WTC11 (cell line): ENCODE data around the gene PGP.

Experiments used
- JAZF1 ChIP-seq: fragments of 250-450 bp; sonication (Bioruptor Pico); IDR thresholded peaks from 2 replicates; pipeline ENCODE4 v1.9.0; 2021; ENCODE audit warnings: moderate library complexity, mild to moderate bottlenecking, inconsistent platforms
- JUN ChIP-seq: sonication (generic); formaldehyde crosslinking; IDR thresholded peaks from 2 replicates; pipeline ENCODE4 v1.8.0; 2023; ENCODE audit warnings: mild to moderate bottlenecking, missing genetic modification reagents
- NFATC4 ChIP-seq: fragments of 250-450 bp; sonication (Bioruptor Pico); IDR thresholded peaks from 2 replicates; pipeline ENCODE4 v1.9.0; 2021; ENCODE audit warnings: mild to moderate bottlenecking
- NR1H2 ChIP-seq: sonication (generic); formaldehyde crosslinking; IDR thresholded peaks from 2 replicates; pipeline ENCODE4 v1.9.0; 2021; ENCODE audit warnings: mild to moderate bottlenecking, moderate library complexity, missing genetic modification reagents
- SOX15 ChIP-seq: fragments of 250-450 bp; sonication (Bioruptor Pico); IDR thresholded peaks from 2 replicates; pipeline ENCODE4 v1.9.0; 2021; ENCODE audit warnings: mild to moderate bottlenecking
- TEAD1 ChIP-seq: sonication (generic); formaldehyde crosslinking; IDR thresholded peaks from 2 replicates; pipeline ENCODE4 v1.8.0; 2022; ENCODE audit warnings: mild to moderate bottlenecking, missing genetic modification reagents
- ZBTB21 ChIP-seq: sonication (generic); formaldehyde crosslinking; IDR thresholded peaks from 2 replicates; pipeline ENCODE4 v1.8.1; 2023; ENCODE audit warnings: mild to moderate bottlenecking, missing genetic modification reagents, borderline replicate concordance
- ZNF263 ChIP-seq: sonication (generic); formaldehyde crosslinking; IDR thresholded peaks from 2 replicates; pipeline ENCODE4 v1.8.1; 2022; ENCODE audit warnings: low read depth, mild to moderate bottlenecking, moderate library complexity, missing genetic modification reagents
- ZNF416 ChIP-seq: fragments of 250-450 bp; sonication (Bioruptor Pico); IDR thresholded peaks from 2 replicates; pipeline ENCODE4 v1.9.0; 2021; ENCODE audit warnings: mild to moderate bottlenecking, inconsistent platforms
- TF ChIP-seq, protein P1 (sequence below): fragments of 200-600 bp; IDR thresholded peaks from 2 replicates; pipeline ENCODE4 v1.8.0; 2022; ENCODE audit warnings: antibody characterized with exemption
- TF ChIP-seq, protein P2 (sequence below): sonication (generic); formaldehyde crosslinking; IDR thresholded peaks from 2 replicates; pipeline ENCODE4 v1.8.1; 2022; ENCODE audit warnings: low read depth, mild to moderate bottlenecking, moderate library complexity, missing genetic modification reagents, borderline replicate concordance
- TF ChIP-seq, protein P3 (sequence below): sonication (generic); formaldehyde crosslinking; IDR thresholded peaks from 2 replicates; pipeline ENCODE4 v1.8.1; 2023; ENCODE audit warnings: mild to moderate bottlenecking, missing genetic modification reagents, moderate library complexity
- TF ChIP-seq, protein P4 (sequence below): sonication (generic); formaldehyde crosslinking; IDR thresholded peaks from 2 replicates; pipeline ENCODE4 v1.8.1; 2022; ENCODE audit warnings: mild to moderate bottlenecking, moderate library complexity, missing genetic modification reagents

DNA sequence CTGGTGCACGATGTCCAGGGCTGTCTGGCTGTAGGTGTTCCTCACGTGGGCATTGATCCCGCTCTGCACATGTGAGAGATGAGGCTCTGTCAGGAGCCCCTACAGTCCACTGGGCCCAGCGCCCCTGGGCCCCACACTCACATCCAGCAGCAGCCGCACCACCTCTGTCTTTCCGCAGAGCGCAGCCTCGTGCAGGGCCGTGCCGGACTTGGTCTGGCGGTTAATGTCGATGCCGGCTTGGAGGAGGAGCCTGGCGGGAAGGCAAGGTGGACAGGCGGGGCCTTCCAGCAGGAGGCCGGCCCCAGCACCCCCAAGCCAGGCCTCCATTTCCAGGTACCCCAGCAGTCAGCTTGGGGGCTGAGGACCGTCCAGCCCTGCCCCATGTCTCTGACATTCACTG, 27.4 kb downstream of the PGP start:
- TF ChIP-seq, protein P1, sequence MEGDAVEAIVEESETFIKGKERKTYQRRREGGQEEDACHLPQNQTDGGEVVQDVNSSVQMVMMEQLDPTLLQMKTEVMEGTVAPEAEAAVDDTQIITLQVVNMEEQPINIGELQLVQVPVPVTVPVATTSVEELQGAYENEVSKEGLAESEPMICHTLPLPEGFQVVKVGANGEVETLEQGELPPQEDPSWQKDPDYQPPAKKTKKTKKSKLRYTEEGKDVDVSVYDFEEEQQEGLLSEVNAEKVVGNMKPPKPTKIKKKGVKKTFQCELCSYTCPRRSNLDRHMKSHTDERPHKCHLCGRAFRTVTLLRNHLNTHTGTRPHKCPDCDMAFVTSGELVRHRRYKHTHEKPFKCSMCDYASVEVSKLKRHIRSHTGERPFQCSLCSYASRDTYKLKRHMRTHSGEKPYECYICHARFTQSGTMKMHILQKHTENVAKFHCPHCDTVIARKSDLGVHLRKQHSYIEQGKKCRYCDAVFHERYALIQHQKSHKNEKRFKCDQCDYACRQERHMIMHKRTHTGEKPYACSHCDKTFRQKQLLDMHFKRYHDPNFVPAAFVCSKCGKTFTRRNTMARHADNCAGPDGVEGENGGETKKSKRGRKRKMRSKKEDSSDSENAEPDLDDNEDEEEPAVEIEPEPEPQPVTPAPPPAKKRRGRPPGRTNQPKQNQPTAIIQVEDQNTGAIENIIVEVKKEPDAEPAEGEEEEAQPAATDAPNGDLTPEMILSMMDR, result no peak
- TF ChIP-seq NFATC4 (no peak), ZNF263 (CRISPR knock-in tag) (no peak), SOX15 (no peak), ZNF416 (CRISPR knock-in tag) (no peak), NR1H2 (CRISPR knock-in tag) (no peak), JAZF1 (no peak), ZBTB21 (no peak), TEAD1 (CRISPR knock-in tag) (no peak), JUN (CRISPR knock-in tag) (no peak)
- TF ChIP-seq, protein P2, sequence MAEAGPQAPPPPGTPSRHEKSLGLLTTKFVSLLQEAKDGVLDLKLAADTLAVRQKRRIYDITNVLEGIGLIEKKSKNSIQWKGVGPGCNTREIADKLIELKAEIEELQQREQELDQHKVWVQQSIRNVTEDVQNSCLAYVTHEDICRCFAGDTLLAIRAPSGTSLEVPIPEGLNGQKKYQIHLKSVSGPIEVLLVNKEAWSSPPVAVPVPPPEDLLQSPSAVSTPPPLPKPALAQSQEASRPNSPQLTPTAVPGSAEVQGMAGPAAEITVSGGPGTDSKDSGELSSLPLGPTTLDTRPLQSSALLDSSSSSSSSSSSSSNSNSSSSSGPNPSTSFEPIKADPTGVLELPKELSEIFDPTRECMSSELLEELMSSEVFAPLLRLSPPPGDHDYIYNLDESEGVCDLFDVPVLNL (CRISPR knock-in tag), result no peak
- TF ChIP-seq, protein P3, sequence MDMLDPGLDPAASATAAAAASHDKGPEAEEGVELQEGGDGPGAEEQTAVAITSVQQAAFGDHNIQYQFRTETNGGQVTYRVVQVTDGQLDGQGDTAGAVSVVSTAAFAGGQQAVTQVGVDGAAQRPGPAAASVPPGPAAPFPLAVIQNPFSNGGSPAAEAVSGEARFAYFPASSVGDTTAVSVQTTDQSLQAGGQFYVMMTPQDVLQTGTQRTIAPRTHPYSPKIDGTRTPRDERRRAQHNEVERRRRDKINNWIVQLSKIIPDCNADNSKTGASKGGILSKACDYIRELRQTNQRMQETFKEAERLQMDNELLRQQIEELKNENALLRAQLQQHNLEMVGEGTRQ (CRISPR knock-in tag), result no peak
- TF ChIP-seq, protein P4, sequence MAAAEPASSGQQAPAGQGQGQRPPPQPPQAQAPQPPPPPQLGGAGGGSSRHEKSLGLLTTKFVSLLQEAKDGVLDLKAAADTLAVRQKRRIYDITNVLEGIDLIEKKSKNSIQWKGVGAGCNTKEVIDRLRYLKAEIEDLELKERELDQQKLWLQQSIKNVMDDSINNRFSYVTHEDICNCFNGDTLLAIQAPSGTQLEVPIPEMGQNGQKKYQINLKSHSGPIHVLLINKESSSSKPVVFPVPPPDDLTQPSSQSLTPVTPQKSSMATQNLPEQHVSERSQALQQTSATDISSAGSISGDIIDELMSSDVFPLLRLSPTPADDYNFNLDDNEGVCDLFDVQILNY, result no peak
